Mesenchymal stem cell (in vitro differentiated cells and primary cell): ENCODE data around the gene RSF1. TPM values are rescaled to one million over a fixed set of nuclear protein-coding genes. Genes with fewer than 3 reads are reported as not detected.

Experiments
- DNase-seq: peaks from one replicate; pipeline ENCODE4 v3.0.0-alpha.2; 2013
- H2AFZ ChIP-seq: one replicate; pipeline ENCODE4 v1.6.1; 2013; ENCODE audit warnings: low read depth, mild to moderate bottlenecking, control low read depth, inconsistent platforms, low read length, moderate library complexity
- H2AK5ac ChIP-seq: 2 replicates; pipeline ENCODE4 v1.6.1; 2013; ENCODE audit warnings: low read length, moderate library complexity, mild to moderate bottlenecking, inconsistent platforms; ENCODE audit not compliant: severe bottlenecking
- H2BK120ac ChIP-seq: one replicate; pipeline ENCODE4 v1.6.1; 2013; ENCODE audit warnings: low read depth, mild to moderate bottlenecking, inconsistent platforms, low read length, moderate library complexity
- H2BK12ac ChIP-seq, 2 experiments: one replicate each; pipeline ENCODE4 v1.6.1; 2013; ENCODE audit warnings: inconsistent platforms in 2 of 2, low read length in 2 of 2, mild to moderate bottlenecking in 2 of 2, moderate library complexity in 2 of 2, control low read depth in 1 of 2
- H2BK15ac ChIP-seq: one replicate; pipeline ENCODE4 v1.6.1; 2013; ENCODE audit warnings: mild to moderate bottlenecking, low read depth, inconsistent platforms; ENCODE audit not compliant: poor library complexity, severe bottlenecking
- H2BK5ac ChIP-seq: 2 replicates; pipeline ENCODE4 v1.6.1; 2013; ENCODE audit warnings: low read depth, mild to moderate bottlenecking, low read length, control low read depth, inconsistent platforms; ENCODE audit not compliant: poor library complexity, severe bottlenecking
- H3K14ac ChIP-seq, 2 experiments: one replicate each; pipeline ENCODE4 v1.6.1; 2013; ENCODE audit warnings: inconsistent platforms in 2 of 2, low read length in 2 of 2, control low read depth in 1 of 2, mild to moderate bottlenecking in 1 of 2, moderate library complexity in 1 of 2
- H3K18ac ChIP-seq, 2 experiments: one replicate each; pipeline ENCODE4 v1.6.1; 2013; ENCODE audit warnings: inconsistent platforms in 2 of 2, low read length in 2 of 2, control low read depth in 1 of 2, low read depth in 1 of 2, mild to moderate bottlenecking in 1 of 2
- H3K23ac ChIP-seq, 2 experiments: one replicate each; pipeline ENCODE4 v1.6.1; 2013; ENCODE audit warnings: inconsistent platforms in 2 of 2, low read length in 2 of 2, mild to moderate bottlenecking in 2 of 2, moderate library complexity in 2 of 2, control low read depth in 1 of 2
- H3K27ac ChIP-seq: 2 replicates; pipeline ENCODE4 v1.5.1; 2013; ENCODE audit warnings: mild to moderate bottlenecking, moderate library complexity, low read length, control low read depth, inconsistent platforms; ENCODE audit not compliant: poor library complexity, severe bottlenecking
- H3K27me3 ChIP-seq, 2 experiments: 2 replicates each; pipeline versions ENCODE4 v1.6.1 to v1.7.0; 2013; ENCODE audit warnings: low read length in 2 of 2, mild to moderate bottlenecking in 2 of 2, moderate library complexity in 2 of 2, control low read depth in 1 of 2, inconsistent platforms in 1 of 2; ENCODE audit not compliant: control insufficient read depth in 1 of 2, insufficient read depth in 1 of 2
- H3K36me3 ChIP-seq, 2 experiments: 2 replicates each; pipeline versions ENCODE4 v1.6.1 to v1.7.0; 2013; ENCODE audit warnings: low read length in 2 of 2, control low read depth in 1 of 2, inconsistent platforms in 1 of 2, low read depth in 1 of 2, mild to moderate bottlenecking in 1 of 2; ENCODE audit not compliant: insufficient read depth in 2 of 2, control insufficient read depth in 1 of 2
- H3K4ac ChIP-seq, 2 experiments: one replicate each; pipeline ENCODE4 v1.6.1; 2013; ENCODE audit warnings: inconsistent platforms in 2 of 2, low read length in 2 of 2, mild to moderate bottlenecking in 2 of 2, moderate library complexity in 2 of 2, control low read depth in 1 of 2, low read depth in 1 of 2
- H3K4me1 ChIP-seq: 2 replicates; pipeline ENCODE4 v1.6.1; 2013; ENCODE audit warnings: low read depth, low read length, control low read depth; ENCODE audit not compliant: control insufficient read depth, insufficient read depth
- H3K4me2 ChIP-seq: 2 replicates; pipeline ENCODE4 v1.6.1; 2013; ENCODE audit warnings: low read length, mild to moderate bottlenecking, inconsistent platforms; ENCODE audit not compliant: poor library complexity, severe bottlenecking
- H3K4me3 ChIP-seq, 2 experiments: 2 replicates each; pipeline versions ENCODE4 v1.5.1 to v1.7.0; 2013; ENCODE audit warnings: low read length in 2 of 2, mild to moderate bottlenecking in 2 of 2, control low read depth in 1 of 2, low read depth in 1 of 2; ENCODE audit not compliant: insufficient read depth in 1 of 2
- H3K79me1 ChIP-seq: replicated peaks from 2 replicates; pipeline ENCODE4 v1.6.1; 2013; ENCODE audit warnings: mild to moderate bottlenecking, control low read depth, low read length, inconsistent platforms; ENCODE audit not compliant: poor library complexity, severe bottlenecking
- H3K9ac ChIP-seq: 2 replicates; pipeline ENCODE4 v1.7.0; 2013; ENCODE audit warnings: mild to moderate bottlenecking, low read length, moderate library complexity
- H3K9me3 ChIP-seq: 2 replicates; pipeline ENCODE4 v1.7.0; 2013; ENCODE audit warnings: mild to moderate bottlenecking, low read length; ENCODE audit not compliant: control insufficient read depth
- H4K8ac ChIP-seq: one replicate; pipeline ENCODE4 v1.6.1; 2013; ENCODE audit warnings: inconsistent platforms, mild to moderate bottlenecking, low read length, moderate library complexity
- H4K91ac ChIP-seq: one replicate; pipeline ENCODE4 v1.6.1; 2013; ENCODE audit warnings: mild to moderate bottlenecking, low read length, inconsistent platforms
- WGBS: methylation state at CpG from one replicate; pipeline ENCODE4 v1.1.7; 2013; ENCODE audit warnings: mixed read lengths; 5-methylcytosine and 5-hydroxymethylcytosine counted together
- polyA plus RNA-seq, 2 experiments: library from polyadenylated mRNA; stranded (reverse); fragments of 200-250 nt; gene quantifications; one replicate each; pipeline ENCODE4 v1.2.3, GENCODE V29; 2013

RSF1 gene
- 65.5 TPM for polyA plus RNA-seq (2013, experiment 1 of 2)
- polyA plus RNA-seq (2013, experiment 2 of 2) = 64.4 TPM

GRCh38 chr11:77820565-77821348 lies at the start of gene RSF1, which contains the start of gene AAMDC:
RSF1 (minus strand) TSS chr11:77820722; CDS start chr11:77820714, 8 bp downstream.
AAMDC (plus strand) TSS chr11:77821144; CDS start chr11:77842497, 21,353 bp downstream.
- peak within 1 kb of the TSS in 1 of 2 experiments; percentile 99 for H3K14ac ChIP-seq
- peak within 1 kb of the TSS; percentile 99 for H2BK15ac ChIP-seq
- no peaks in the 10 kb centered on the region for H3K27me3 ChIP-seq
- peak within 1 kb of the TSS; percentile 97 for H3K9ac ChIP-seq
- no peaks in the 10 kb centered on the region for H3K9me3 ChIP-seq
- peaks cover 5% of the 10 kb centered on the region for H3K79me1 ChIP-seq
- H3K36me3 ChIP-seq = no peaks in the 10 kb centered on the region
- peak within 1 kb of the TSS; percentile 92 to 93 for H3K18ac ChIP-seq
- H4K8ac ChIP-seq = peak within 1 kb of the TSS; percentile 94
- H3K4me1 ChIP-seq = peaks cover 9% of the 10 kb centered on the region
- peak within 1 kb of the TSS; percentile 93 for H3K4me2 ChIP-seq
- H3K27ac ChIP-seq = peak within 1 kb of the TSS; percentile 94
- H2BK5ac ChIP-seq = peak within 1 kb of the TSS; percentile 99
- peak; percentile 99 for DNase-seq
- peak within 1 kb of the TSS; percentile 54 for H2AK5ac ChIP-seq
- WGBS = under 1% methylated on average over 49 of the region's 64 CpGs
- peak within 1 kb of the TSS in 1 of 2 experiments; percentile 93 for H2BK12ac ChIP-seq
- peak within 1 kb of the TSS; percentile 90 for H4K91ac ChIP-seq
- peak within 1 kb of the TSS; percentile 95 for H2BK120ac ChIP-seq
- peak within 1 kb of the TSS; percentile 98 to 99 for H3K23ac ChIP-seq
- H2AFZ ChIP-seq = peak within 1 kb of the TSS; percentile 94
- peak within 1 kb of the TSS; percentile 99 to 100 for H3K4me3 ChIP-seq
- H3K4ac ChIP-seq = peak within 1 kb of the TSS; percentile 97 to 98

DNA sequence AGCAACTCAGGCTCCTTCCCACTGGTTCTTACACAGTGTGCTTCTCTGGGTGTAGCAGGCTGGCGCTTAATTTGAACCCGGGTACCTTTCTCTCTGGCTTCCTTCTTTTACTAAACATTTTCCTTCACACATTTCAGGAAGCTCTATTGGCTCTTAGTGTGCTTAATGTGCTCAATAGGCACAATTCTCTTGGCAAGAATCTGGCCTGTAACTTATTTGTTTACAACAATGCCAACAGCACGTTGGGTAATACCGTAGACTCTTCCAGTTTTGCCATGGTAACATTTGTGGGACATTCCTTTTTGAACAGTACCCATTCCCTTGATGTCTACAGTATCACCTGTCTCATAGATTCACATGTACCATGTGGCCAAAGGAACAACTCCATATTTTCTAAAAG lies 48.2 kb upstream of the RSF1 start:
- H3K36me3 ChIP-seq = peaks cover 17 to 49% of the 10 kb centered on the region in 2 experiments
- WGBS = 95% methylated on average over 4 of the region's 4 CpGs
- no peak overlapping the region for H3K27ac ChIP-seq
- H3K4me3 ChIP-seq = no peak overlapping the region
- H2BK12ac ChIP-seq = no peak overlapping the region
- no peaks in the 10 kb centered on the region for H3K27me3 ChIP-seq
- H3K18ac ChIP-seq = no peak overlapping the region
- no peaks in the 10 kb centered on the region for H3K9me3 ChIP-seq
- H2AFZ ChIP-seq = no peak overlapping the region
- no peak overlapping the region for H2BK5ac ChIP-seq
- no peak overlapping the region for H2BK120ac ChIP-seq
- H4K91ac ChIP-seq = no peak overlapping the region
- H3K4me1 ChIP-seq = peaks cover 5% of the 10 kb centered on the region
- H2AK5ac ChIP-seq = no peak overlapping the region
- H3K23ac ChIP-seq = no peak overlapping the region
- peaks cover 8% of the 10 kb centered on the region for H3K79me1 ChIP-seq
- H4K8ac ChIP-seq = no peak overlapping the region
- no peak overlapping the region for H3K4ac ChIP-seq
- no peak overlapping the region for H3K14ac ChIP-seq
- no peak overlapping the region for H3K9ac ChIP-seq
- H2BK15ac ChIP-seq = no peak overlapping the region
- H3K4me2 ChIP-seq = no peak overlapping the region
- no peak for DNase-seq

DNA sequence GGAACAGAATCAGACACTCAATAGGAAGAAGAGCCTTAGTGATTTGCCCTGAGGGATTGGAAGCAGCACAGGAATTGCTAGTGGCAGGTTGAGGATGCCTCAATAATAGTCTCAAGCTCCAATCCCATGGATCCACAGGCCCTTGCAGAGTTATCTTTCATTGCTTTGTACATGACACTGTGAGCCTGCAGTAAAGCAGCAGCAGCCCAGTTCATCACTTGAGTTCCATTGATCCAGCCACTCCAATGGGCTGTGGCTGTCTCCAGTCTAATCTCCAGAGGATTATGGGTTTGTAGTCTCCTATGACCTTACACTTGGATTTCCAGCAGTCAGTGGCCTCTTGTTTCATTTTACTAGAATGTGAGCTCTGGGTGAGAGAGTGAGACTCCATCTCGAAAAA lies 45.8 kb upstream of the RSF1 start:
- WGBS = no CpG with 5 or more reads among the region's 1 CpG
- H3K9ac ChIP-seq = peak overlapping the region; percentile 13

GRCh38 chr11:77865805-77866204 lies 45.3 kb upstream of the RSF1 start:
- Histone ChIP-seq H4K91ac (no peak overlapping the region), H3K9me3 (no peaks in the 10 kb centered on the region), H3K4me3 (no peak overlapping the region), H3K27ac (peak overlapping the region; percentile 68), H2BK15ac (no peak overlapping the region), H3K4me2 (no peak overlapping the region), H3K27me3 (no peaks in the 10 kb centered on the region), H3K9ac (peak overlapping the region; percentile 50), H2AFZ (no peak overlapping the region), H2BK5ac (no peak overlapping the region), H3K79me1 (peaks cover 10% of the 10 kb centered on the region), H3K18ac (no peak overlapping the region), H3K36me3 (peaks cover 15 to 33% of the 10 kb centered on the region in 2 experiments), H3K23ac (no peak overlapping the region), H2BK12ac (no peak overlapping the region), H3K4me1 (peaks cover 5% of the 10 kb centered on the region), H2AK5ac (no peak overlapping the region), H2BK120ac (no peak overlapping the region), H4K8ac (no peak overlapping the region), H3K14ac (no peak overlapping the region), H3K4ac (no peak overlapping the region)
- 70% methylated on average over 1 of the region's 1 CpG for WGBS
- no peak for DNase-seq

More for the DNA sequence above, 45.8 kb upstream of the RSF1 start:
- H2BK5ac ChIP-seq = peak overlapping the region; percentile 14
- peak overlapping the region; percentile 27 for H4K91ac ChIP-seq
- H2BK15ac ChIP-seq = no peak overlapping the region
- no peak overlapping the region for H3K18ac ChIP-seq
- no peak overlapping the region for H2BK120ac ChIP-seq
- no peak overlapping the region for H3K14ac ChIP-seq
- H3K9me3 ChIP-seq = no peaks in the 10 kb centered on the region
- no peak overlapping the region for H4K8ac ChIP-seq
- no peak overlapping the region for H3K4me3 ChIP-seq
- no peak overlapping the region for H2AFZ ChIP-seq
- peaks cover 9% of the 10 kb centered on the region for H3K79me1 ChIP-seq
- H3K23ac ChIP-seq = no peak overlapping the region
- no peak for DNase-seq
- no peaks in the 10 kb centered on the region for H3K27me3 ChIP-seq
- no peak overlapping the region for H3K4me2 ChIP-seq
- H2BK12ac ChIP-seq = no peak overlapping the region
- H3K36me3 ChIP-seq = peaks cover 15 to 36% of the 10 kb centered on the region in 2 experiments
- H3K4me1 ChIP-seq = peaks cover 5% of the 10 kb centered on the region
- no peak overlapping the region for H3K4ac ChIP-seq
- H2AK5ac ChIP-seq = peak overlapping the region; percentile 88
- H3K27ac ChIP-seq = peak overlapping the region; percentile 93
